Activated CD4-positive, alpha-beta T cell treated with anti-CD3 and anti-CD28 coated beads, Interleukin-2, amount 10 ng/mL, durations not matched to agents 24 days and 14 days (primary cell): ENCODE results near the gene SLC6A14. TPM values are rescaled to one million over a fixed set of nuclear protein-coding genes. Genes with fewer than 3 reads are reported as not detected.

Experiments
- total RNA-seq: library from RNA; stranded (reverse); gene quantifications from 2 replicates; pipeline ENCODE4 v1.2.3, GENCODE V29; 2022

SLC6A14 gene
- total RNA-seq, 1 donor from 2014 or later = not detected

Other genes starting within 250 kb of the SLC6A14 start
- gene CT83, start 26.4 kb downstream of the SLC6A14 start, total RNA-seq = not detected in 2 replicates